Femur (tissue), 1 donor: ENCODE results near the gene TSHZ2.
"Not testable (repeated sequence)": the region's sequence is repeated elsewhere in the genome, so short reads cannot be mapped to it uniquely, and the experiment has no call there.

ENCODE experiments used
- DNase-seq: peaks from one replicate; pipeline ENCODE4 v3.0.0-alpha.2; 2017

Gene TSHZ2

DNA sequence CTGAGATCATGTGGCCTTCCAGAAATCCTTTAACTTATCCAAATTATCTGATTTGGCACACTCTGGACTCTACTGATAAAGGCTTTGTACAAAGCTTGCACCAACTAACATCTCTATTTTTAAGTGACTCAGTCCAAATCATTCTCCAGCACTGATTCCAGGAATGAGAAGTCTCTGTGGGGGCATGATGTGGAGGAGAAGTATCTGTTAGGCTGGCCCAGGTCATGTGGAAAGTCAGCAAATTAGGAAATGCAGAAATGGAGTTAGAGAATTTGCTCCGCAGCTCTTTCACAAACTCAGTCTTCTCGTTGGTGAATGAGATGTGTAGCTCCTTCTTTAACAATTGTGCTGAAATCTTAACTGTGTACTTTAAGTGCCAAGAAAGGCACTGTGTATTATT, 455.8 kb downstream of the TSHZ2 start:
- no peak for DNase-seq

DNA sequence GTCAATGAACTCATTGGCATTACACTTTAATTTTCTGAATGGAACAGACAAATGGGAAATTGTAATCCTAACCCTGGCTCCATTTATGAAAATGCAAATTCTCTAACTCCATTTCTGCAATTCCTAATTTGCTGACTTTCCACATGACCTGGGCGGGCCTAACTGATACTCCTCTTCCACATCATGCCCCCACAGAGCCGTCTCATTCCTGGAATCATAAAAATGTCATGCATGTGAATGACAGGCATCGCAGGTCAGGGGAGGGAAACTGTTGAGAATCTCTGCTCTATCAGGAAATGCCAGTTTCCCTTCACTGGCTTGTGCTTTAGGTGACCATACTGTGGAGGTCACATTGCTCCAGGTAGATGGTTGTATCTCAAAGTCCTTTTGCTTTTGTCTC, 456.4 kb downstream of the TSHZ2 start:
- DNase-seq = no peak

DNA sequence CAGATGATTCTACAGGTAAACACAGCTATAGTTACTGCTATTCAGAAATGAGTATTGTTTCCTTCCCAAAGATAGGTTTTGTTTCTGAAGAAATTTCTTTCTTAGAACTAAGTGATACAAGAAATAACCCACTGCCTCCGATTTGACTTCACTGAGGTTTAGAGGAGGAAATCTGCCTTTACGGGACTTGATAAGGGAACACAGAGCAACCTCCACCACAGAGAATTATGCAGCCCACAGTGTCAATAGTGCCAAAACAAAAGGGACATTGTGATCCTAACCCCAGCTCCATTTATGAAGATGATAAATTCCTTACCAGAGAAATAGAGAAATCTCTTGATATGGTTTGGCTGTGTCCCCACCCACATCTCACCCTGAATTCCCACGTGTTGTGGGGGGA, 456.8 kb downstream of the TSHZ2 start:
- DNase-seq = no peak

DNA sequence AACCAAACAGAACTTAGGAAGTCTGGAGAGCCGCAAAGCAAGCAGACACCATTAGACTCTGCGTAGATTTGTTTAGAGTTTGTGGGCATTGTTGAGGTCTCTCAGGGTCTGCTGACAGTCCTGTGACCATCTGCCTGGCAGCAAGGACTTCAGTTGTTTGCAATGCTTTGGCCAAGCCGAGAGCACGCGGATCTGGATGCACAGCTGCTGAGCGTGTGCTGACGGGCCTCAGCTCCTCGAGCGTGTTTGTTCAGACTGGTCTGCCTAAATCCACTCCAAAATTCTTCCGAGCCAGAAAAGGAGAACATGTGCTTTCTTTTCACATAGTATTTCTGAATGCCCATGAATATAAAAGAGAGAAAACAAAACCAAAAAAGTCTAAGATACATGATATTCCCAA, 462.5 kb downstream of the TSHZ2 start:
- DNase-seq = peak; percentile 27

GRCh38 chr20:53436927-53437326, 464.8 kb downstream of the TSHZ2 start:
- not testable (repeated sequence) for DNase-seq

DNA sequence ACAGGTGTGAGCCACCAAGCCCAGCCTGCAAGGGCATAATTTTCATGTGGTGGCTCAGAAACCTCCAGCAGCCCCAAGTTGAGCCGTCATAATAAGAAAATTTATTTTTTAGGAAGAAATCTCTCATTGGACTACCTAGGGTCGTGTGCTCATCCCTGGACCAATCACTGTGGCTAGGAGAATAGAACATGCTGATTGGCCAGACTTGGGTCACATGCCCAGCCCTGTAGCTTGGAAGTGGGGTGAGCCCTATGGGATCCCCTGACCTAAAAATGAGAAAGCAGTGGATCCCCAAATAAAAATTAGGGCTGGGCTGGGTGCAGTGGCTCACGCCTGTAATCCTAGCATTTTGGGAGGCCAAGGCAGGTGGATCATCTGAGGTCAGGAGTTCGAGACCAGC, 466.2 kb downstream of the TSHZ2 start:
- no peak for DNase-seq

GRCh38 chr20:53439046-53439445, 466.9 kb downstream of the TSHZ2 start:
- DNase-seq = no peak

GRCh38 chr20:53439616-53440015, 467.5 kb downstream of the TSHZ2 start:
- no peak for DNase-seq

DNA sequence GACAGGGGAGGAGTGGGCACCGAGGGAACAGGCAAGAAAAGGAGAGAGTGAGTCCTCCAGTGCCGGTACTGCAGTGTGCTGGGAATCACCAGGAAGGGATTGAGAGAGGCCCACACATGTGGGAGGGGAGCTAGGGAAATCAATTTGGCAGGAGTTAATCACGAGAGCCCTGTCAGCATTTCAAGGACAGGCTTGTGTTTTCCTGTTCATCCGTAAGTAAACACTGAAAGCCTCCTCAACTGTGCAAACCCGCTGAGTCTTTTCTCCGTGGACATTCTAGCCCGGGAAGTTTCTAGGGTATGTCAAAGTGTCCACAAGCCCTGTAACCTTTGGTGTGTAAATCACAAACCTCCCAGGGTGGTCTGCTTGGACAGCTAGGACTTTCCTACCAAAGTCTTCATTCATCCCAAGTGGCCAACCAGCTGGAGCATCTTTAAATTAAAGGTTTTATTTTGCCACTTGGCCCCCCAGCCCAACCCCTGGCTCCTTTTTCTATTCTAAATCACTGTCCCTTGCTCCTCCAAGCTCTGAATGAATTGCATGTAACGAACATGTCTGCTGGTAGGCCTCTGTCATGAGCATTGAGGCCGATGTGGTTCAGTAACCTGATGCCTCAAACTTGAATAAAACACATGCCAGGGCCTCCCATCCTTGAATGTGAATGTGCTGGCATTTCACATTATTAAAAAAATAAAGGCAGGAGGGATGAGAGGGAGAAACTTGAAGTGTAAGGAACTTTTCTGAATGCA, 472.4 kb downstream of the TSHZ2 start:
- DNase-seq = peak; percentile 52

GRCh38 chr20:53445321-53445731, 473.2 kb downstream of the TSHZ2 start:
- no peak for DNase-seq

DNA sequence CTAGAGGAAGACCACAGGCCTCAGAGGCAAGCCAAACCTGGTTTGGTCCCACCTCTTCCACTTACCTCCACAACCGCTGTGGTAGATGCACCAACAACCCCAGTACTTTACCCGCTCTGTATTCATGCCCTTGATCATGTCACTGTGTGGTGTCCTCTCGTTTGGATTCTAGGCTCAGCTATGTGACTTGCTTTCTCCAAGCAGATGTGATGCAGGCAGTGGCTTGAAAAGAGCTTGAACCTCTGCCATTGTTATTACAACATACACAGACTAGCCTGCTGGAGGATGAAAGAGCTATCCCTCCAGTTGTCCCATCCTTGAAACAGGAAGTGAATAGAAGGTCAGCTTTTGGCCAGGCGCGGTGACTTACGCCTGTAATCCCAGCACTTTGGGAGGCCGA, 473.8 kb downstream of the TSHZ2 start:
- no peak for DNase-seq

- DNase-seq = no peak
Measured at GRCh38 chr20:53447316-53447715, 475.2 kb downstream of the TSHZ2 start.

DNA sequence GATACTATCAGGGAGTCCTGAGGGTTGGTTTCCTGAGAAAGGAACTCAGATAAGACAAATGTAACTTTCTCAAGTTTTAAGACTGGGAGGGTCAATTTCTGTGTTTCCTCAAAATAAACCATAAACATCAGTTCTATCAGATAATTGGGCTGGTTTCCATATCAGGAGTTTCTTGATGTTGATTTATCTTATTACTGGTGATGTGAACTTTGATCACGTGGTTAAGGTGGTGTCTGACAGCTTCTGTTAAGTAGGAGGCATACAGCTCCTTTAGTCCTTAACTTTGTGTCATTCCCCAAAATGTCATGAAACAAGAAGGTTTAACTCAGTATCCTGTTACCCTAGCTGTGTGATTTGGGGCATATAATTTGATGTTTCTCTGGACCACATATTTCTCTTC, 476.3 kb downstream of the TSHZ2 start:
- no peak for DNase-seq

GRCh38 chr20:53448875-53449274, 476.7 kb downstream of the TSHZ2 start:
- DNase-seq = no peak

GRCh38 chr20:53453076-53453475, 480.9 kb downstream of the TSHZ2 start:
- no peak for DNase-seq

- no peak for DNase-seq
Measured at GRCh38 chr20:53454675-53455276, 482.6 kb downstream of the TSHZ2 start.

- DNase-seq = no peak
Measured at GRCh38 chr20:53463101-53463972, 491.2 kb downstream of the TSHZ2 start.

DNA sequence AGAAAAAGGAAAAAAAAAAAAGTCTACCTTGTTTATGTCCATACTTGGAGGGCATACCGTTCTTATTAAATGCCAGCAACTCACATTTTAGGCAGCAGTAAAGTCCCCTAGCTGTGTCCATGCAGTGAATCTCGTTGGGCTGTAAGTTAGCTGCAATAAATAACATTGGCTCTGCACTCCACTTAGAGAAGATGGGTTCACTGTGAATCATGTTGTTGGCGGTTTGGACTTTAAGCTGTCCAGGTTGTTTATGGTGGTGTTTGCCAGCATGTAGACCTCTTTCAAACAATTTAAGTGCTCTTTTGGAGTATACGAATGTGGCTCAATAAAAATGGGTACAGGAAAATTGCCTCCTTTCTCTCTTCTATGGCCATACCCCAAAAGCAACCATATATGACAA, 494.1 kb downstream of the TSHZ2 start:
- no peak for DNase-seq

DNA sequence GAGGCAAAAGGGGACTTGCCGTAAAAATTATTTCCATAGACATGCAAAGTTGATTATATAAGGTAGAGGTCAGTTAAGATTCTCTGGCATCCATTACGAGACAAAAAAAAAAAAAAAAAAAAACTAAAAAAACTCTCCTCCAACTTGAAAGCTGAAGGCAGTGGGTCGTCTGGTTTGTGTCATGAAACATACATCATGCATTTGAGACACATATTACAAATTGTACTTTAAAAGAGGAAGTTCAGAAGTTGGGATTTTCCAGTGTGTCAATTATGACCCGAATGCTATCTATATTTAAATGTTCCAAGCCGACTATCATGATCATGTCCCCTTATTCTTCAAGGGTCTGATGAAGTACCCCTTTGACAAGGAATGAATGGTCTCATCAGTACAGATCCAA, 496.4 kb downstream of the TSHZ2 start:
- DNase-seq = no peak

DNA sequence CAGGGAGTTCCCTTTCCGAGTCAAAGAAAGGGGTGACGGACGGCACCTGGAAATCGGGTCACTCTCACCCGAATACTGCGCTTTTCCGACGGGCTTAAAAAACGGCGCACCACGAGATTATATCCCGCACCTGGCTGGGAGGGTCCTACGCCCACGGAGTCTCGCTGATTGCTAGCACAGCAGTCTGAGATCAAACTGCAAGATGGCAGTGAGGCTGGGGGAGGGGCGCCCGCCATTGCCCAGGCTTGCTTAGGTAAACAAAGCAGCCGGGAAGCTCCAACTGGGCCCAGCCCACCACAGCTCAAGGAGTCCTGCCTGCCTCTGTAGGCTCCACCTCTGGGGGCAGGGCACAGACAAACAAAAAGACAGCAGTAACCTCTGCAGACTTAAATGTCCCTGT, 500.7 kb downstream of the TSHZ2 start:
- DNase-seq = not testable (repeated sequence)

- DNase-seq = no peak
Measured at GRCh38 chr20:53480913-53481312, 508.8 kb downstream of the TSHZ2 start.

- DNase-seq = no peak
Measured at GRCh38 chr20:53487461-53488200, 515.5 kb downstream of the TSHZ2 start.

DNA sequence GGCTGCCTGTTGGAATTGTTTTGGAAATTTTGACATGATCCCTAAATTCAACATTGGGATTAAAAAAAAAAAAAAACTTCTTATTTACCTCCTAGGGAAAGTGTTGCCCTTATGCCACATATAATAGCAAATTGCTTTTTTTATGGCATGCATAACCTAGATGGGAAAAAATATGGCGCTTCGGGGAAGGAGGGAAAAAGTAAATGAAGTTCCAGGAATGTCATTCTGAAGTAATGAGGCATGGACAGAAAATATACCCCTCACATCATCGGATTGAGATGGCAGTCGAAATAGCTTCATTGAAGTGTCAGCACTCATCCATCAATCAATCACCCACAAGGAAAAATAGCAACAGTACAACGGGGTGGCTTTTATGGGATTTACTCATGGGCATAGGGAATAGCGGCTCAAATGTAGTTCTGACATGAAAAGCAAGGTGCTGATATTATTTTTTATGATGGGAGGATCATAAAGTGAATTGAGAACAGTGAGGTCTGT, 516.7 kb downstream of the TSHZ2 start:
- DNase-seq = no peak
